Astrocyte of the hippocampus (primary cell): ENCODE results near the gene SEMA4D.

Experiments used
- DNase-seq: peaks from one replicate; pipeline ENCODE4 v3.0.0; 2011; ENCODE audit warnings: low read depth, low spot score

The SEMA4D gene

DNA sequence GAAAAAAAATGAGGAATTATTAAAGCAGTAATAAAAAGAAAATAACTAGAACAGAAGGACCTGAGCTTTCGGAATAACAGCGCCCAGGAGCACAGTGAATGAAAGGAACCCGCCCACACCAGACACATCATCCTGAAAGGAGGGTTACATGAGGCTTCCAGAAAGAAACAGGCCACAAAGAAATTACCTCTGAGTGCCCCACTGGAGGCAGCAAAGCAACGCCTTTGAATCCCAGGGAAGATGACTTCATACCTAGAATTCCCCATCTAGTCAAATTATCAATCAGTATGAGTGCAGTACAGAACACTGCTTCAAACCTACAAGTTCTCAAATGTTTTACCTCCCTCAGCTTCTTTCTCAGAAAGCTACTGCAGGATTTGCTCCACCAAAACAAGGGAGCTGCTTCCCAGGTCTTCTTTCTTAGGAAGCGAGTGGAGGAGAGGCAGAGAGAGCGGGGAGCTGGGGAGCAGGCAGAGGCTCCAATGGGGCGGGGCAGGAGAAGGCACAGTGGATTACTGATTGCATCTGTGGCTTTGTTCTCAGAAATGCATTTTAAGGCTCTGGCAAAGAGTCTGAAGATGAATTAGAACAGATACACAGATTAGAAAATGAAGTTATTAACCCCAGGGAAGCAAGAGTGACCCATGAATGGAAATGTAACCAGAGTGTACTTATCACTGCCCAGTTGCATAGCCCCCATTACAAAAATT lies 87.1 kb downstream of the SEMA4D start:
- DNase-seq: no peak

DNA sequence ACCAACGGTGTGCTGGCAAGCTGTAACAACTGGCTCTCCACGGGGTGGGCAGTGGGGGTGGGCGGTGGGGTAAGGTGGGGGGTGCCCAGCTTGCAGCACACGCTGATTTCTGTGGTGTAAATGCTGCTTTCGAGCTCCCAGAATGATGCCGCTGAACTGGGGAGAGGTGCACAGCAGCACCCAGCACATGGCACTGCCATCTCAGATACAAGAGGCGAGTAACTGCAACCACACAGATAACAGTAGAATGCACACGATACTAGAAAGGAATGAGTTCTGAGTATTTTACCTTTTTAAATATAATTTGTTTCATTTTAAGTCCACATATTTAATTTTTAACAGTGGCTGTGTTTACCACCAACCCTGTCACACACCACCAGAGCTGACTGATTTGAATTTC lies 87.9 kb downstream of the SEMA4D start:
- DNase-seq: no peak

DNA sequence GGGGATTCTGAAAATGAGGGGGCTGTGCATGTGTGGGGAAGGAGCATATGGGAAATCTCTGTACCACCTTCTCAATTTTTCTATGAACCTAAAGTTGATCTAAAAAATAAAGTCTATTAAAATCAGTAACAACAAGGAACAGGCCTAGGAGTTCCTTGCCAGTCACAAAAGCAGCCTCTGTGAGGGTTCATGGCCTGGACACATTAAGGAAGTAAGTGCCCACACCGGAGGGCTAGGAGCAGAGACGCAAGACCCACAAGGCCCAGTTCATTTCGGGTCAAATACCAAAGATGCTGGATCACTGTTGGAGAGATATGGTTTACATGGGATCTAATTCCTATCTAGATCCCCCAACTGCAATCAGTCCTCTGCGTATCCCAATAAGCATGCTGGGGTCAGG lies 88.4 kb downstream of the SEMA4D start:
- no peak for DNase-seq

GRCh38 chr9:89408628-89409101 lies 89.2 kb downstream of the SEMA4D start:
- DNase-seq: no peak

- peak; percentile 34 for DNase-seq
These were observed 90.8 kb downstream of the SEMA4D start for GRCh38 chr9:89407070-89407469.

DNA sequence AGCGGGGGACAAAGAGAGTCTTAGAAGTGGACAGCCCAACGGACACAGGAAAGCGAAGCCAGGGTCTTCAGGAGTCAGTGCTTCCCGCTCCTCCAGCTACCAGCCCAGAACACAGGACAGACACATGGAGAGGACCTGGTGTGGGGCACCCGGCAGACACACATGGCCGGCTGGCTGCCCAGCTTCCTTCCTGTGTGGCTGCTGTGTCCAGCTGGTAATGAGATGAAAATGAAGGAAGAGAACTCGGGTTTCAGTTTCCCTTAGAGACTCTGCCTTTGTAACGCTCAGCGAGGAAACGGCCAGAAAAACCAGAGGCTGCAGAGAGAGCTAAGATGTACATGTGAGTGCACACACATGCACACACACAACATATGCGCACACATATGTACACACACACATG lies 92.1 kb downstream of the SEMA4D start:
- DNase-seq: no peak

GRCh38 chr9:89404074-89404473 lies 93.8 kb downstream of the SEMA4D start:
- no peak for DNase-seq

DNA sequence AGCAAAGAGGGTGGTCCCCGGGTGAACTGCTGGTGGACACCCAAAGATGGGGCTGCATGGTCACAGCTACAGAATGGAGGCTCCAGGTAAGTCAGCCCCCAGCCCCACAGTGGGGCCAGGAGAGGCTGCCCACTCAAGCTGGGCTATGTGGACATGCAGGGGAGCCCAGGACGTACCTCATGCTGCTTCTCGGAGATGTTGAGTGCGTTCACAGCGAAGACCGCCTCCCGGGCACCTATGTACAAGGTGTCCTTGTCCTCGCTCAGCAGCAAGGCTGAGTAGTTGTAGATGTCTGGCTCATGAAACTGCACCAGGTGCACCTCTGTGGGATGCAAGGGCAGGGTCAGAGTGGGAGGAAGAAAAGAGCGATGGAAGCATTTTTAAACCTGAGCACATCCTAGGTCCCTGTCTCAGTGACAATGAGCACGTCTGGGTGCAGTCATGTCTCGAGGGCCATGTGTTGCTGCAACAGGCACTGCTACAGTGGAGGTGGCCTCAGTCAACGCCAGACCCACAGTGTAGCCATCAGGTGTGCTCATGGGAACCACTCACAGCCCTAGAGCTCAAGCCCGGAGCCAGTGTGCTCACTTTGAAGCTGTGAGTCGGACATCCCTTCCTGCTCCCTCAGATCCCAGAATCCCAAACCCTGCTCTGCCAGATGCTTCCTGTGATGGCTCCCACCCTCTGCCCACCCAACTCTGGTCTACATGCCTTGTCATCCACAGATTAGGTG lies 95.1 kb downstream of the SEMA4D start:
- no peak for DNase-seq

DNA sequence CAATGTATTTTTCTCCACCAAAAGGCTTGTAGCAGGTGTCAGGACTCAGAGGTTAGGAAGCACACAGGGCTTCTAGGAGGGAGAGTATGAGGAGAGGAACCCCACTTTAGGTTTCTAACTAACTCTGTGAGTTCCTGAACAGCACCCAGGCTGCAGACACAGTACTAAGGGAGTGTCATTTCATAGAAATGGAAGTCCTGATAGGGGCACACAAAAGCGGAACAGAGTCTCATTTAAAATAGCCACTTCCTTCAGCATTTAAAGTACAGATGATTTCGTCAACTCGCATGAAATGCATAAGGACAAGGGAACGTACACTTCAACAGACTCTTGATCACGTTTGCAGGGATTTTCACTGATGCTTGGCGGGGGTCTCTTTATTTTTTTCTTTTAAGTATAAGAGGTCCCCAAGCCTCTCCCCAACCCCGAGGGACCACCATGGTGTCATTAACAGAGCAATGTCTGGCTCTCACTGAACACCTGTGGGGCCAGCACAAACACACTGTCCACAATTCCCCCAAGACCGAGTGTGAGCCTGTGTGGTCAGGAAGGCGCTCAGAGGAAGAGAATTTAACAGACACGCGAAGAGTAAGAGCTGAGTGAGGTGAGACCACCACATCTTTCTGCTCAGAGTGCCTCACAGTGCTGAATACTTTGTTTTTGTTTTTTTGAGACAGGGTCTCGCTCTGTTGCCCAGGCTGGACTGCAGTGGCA lies 97.4 kb downstream of the SEMA4D start:
- no peak for DNase-seq

DNA sequence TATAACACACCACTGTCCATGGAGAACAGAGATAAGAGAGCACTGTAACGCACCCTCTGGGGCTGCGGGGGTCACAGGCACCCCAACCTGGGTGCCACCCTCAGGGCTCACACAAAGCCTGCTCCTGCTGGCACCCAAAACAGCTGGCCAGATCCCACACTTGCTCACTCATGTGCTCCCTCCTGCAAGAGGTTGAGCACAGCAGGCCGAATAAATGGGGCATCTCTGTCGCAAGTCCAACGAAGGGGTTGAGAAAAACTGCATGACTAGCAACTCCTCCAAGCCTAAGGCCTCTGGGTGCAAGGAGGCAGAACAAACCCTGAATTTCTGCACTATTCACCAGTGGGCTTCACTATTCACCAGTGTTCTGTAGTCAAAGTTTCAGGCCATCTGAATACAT lies 99.3 kb downstream of the SEMA4D start:
- no peak for DNase-seq

DNA sequence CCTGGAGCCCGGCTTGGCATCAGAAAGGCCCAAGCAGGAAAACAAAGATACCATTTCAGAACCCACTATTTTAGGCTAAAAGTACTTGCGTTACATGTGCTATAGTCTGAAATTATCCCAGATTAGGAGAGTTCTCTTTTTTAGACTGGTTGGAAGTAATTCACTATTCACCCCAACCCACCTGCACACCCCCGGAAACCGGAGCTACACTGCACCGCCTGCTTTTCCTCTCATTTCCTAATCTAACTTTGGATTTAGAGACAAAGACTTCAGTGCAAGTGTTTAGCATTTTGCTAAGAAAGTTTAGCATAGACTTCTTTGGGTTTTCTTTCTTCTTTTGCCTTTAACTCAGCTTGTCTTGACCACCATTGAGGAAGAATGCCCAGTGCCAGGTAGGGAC lies 100.4 kb downstream of the SEMA4D start:
- no peak for DNase-seq

GRCh38 chr9:89395931-89396710 lies 101.8 kb downstream of the SEMA4D start:
- no peak for DNase-seq

GRCh38 chr9:89394412-89394811 lies 103.5 kb downstream of the SEMA4D start:
- no peak for DNase-seq

- no peak for DNase-seq
These were observed 106.3 kb downstream of the SEMA4D start for GRCh38 chr9:89391585-89391984.

GRCh38 chr9:89390578-89391116 lies 107.3 kb downstream of the SEMA4D start:
- no peak for DNase-seq

DNA sequence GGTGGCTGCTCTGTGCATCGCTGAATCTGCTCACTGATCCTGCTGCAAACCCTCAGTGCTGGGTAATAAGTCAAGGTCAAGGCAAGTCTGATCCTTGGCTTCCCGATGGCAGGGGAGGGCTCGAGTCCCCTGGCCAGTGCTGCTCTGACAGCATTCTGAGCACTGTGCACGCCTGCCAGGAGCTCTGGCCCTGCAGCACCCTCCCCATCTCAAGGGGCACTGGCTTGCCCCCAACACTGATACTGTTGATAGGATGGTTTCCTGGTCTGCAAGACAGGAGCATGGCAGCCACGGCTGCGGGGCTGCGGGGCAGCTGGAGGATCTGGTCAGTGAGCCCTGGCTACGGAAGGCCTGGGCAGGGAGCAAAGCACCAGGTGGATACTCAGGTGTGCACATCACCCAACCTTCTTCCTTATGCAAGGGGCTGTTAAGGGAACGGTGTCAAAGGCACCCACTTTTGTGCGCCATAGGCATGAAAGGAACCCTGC lies 107.8 kb downstream of the SEMA4D start:
- DNase-seq: no peak

DNA sequence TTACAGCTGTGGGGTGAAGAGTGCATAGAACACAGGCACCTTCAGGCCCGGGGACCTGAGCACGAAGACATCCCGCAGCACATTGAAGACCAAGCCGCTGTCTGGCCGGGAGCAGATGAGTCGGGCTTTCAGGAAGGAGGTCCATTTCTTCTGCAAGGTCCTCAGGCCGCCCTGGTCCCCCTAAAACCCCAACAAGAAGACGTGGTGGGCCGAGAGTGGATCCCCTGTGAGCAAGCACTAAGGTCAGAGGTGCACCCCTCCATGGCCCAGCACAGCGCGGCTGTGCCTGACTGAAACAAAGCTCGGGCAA lies 109.1 kb downstream of the SEMA4D start:
- no peak for DNase-seq

DNA sequence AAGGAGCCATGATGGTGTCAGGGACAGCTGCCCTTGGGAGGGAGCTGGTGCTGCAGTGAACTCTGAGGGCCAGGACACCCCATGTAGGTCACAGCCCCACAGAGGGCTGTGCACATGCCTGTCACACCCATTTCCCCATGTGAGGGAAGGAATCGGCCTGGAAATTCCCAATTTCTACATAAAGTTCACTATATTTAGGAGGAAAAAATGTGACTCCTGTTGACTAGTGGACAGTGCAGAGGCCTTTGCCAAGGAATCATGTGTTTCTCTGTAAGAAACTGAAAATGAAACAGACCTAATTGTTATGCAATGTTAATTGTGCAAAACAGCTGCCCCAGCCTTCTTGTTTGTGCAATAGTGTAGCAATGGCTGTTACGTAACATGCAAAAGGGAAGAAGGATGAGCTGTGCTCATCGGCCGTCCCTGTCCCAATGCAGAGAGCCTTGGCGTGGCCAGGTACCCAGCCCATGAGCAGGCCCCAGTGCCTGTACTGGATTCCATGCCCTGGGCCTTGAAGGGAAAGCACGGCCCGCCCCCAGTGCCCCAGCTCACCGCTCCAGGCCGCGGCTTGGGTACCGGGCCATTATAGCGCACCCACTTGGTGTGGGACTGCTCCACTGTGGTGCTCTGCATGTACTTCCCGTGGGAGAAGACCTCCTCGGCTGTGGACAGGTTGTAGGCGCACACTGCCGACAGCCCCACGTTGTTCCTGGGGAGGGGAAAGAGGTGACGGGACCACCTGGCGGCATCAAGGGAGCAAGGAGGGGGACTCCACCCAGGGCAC lies 109.6 kb downstream of the SEMA4D start:
- DNase-seq: no peak

- DNase-seq: no peak
These were observed 110.6 kb downstream of the SEMA4D start for GRCh38 chr9:89387197-89387849.

GRCh38 chr9:89386797-89387196 lies 111.1 kb downstream of the SEMA4D start:
- DNase-seq: no peak
